Measurements from ENCODE around the gene EZR. TPM values are rescaled to one million over a fixed set of nuclear protein-coding genes. Genes with fewer than 3 reads are reported as not detected.

Gene EZR
- total and polyA plus RNA-seq, 9 of the 15 experiments (the other 6 are each of a cell fraction or from before 2014, with no cell fraction given), result 36.5 to 162 (median 104) TPM

GRCh38 chr6:158729906-158730540, 89.1 kb downstream of the EZR start (continued):
- peak; percentile 76 for TF ChIP-seq ZNF280A (IDR thresholded peaks at IDR 0.05; ENCODE audit: low read depth, partially characterized antibody)
- peak in 1 of 2 experiments; percentile 84; a peak in 1 of 3 replicates for TF ChIP-seq CBX3 (IDR thresholded peaks at IDR 0.05; ENCODE audit: borderline replicate concordance in 1 of 2, low read length in 2 of 2)
- TF ChIP-seq ZNF561 (CRISPR knock-in tag; conservative IDR thresholded peaks at IDR 0.05), result 0 out of 2 replicates have a peak, but pooled peaks have one; percentile 12
- no peak for TF ChIP-seq ZBTB8A (IDR thresholded peaks at IDR 0.05; ENCODE audit: partially characterized antibody)

GRCh38 chr6:158725704-158726103, 93.5 kb downstream of the EZR start:
- Histone ChIP-seq H3K9ac (ENCODE audit: insufficient read depth in 1 of 2, low read depth in 2 of 2, low read length in 2 of 2) (no peak overlapping the region), H3K36me3 (ENCODE audit: control insufficient read depth, insufficient read depth, low read length) (no peaks in the 10 kb centered on the region), H3K4me2 (ENCODE audit: insufficient read depth, low read length) (no peak overlapping the region), H3K27ac (ENCODE audit: extremely low read depth, low read depth, low read length) (no peak overlapping the region), H2AFZ (ENCODE audit: low read depth, low read length) (peak overlapping the region; percentile 25; the same call in 1 of the 2 replicates), H4K20me1 (replicated peaks; ENCODE audit: control insufficient read depth, insufficient read depth, low read length) (no peaks in the 10 kb centered on the region), H3K9me1 (ENCODE audit: control insufficient read depth, insufficient read depth, low read length) (no peaks in the 10 kb centered on the region), H3K9me3 (replicated peaks; ENCODE audit: control insufficient read depth, insufficient read depth, low read depth, low read length) (no peaks in the 10 kb centered on the region; the same call in 1 of the 2 replicates), H3K79me2 (ENCODE audit: control insufficient read depth, insufficient read depth, low read length) (no peaks in the 10 kb centered on the region), H3K4me3 (no peak overlapping the region), H3K4me1 (replicated peaks in 1 of 2; ENCODE audit: control insufficient read depth in 2 of 2, insufficient read depth in 2 of 2, low read length in 2 of 2) (peaks cover 4 to 8% of the 10 kb centered on the region in 2 experiments), H3K27me3 (ENCODE audit: control insufficient read depth in 2 of 2, insufficient read depth in 2 of 2, low read length in 2 of 2) (peaks cover under 1 to 3% of the 10 kb centered on the region in 2 experiments; a peak in 3 of 5 replicates)
- peak; percentile 85 for ATAC-seq
- peak; percentile 75 for FAIRE-seq
- WGBS (ENCODE audit: insufficient coverage, low coverage, missing lambda C conversion rate), result 5% methylated on average over 8 of the region's 8 CpGs
- no TSS peak for BruUV-seq (replicated peaks)
- POLR2A ChIA-PET, result interaction anchor here (0.7 kb wide), 1 partner anchor 74 kb away, joined by 3 read pairs; no protein-coding TSS in a partner anchor
- intact Hi-C loops (cut with micrococcal nuclease), result no loop called here
- CTCF ChIA-PET (ENCODE audit: low intra/inter-chr PET ratio), result no interaction called here
- in situ Hi-C loops (cut with MboI), result no loop called here
- peak in 1 of 4 experiments; percentile 64 for DNase-seq (ENCODE audit: extremely low read depth in 1 of 4, low spot score in 3 of 4)
- peak; percentile 26; the same call in 1 of the 2 replicates for TF ChIP-seq NFE2 (IDR thresholded peaks at IDR 0.05; ENCODE audit: low read depth)
- TF ChIP-seq ZNF316 (IDR thresholded peaks at IDR 0.05), result peak; percentile 26; the same call in 1 of the 2 replicates
- no peak for TF ChIP-seq ZBED1 (IDR thresholded peaks at IDR 0.05)
- TF ChIP-seq E2F3 (CRISPR knock-in tag; IDR thresholded peaks at IDR 0.05), result no peak
- 0 out of 2 replicates have a peak, but pooled peaks have one; percentile 34 for TF ChIP-seq PML (IDR thresholded peaks at IDR 0.05; ENCODE audit: low read length)
- peak; percentile 24; the same call in 1 of the 2 replicates for TF ChIP-seq MAFF (IDR thresholded peaks at IDR 0.05; ENCODE audit: low read length)
- peak; percentile 77 for TF ChIP-seq TEAD4 (IDR thresholded peaks at IDR 0.05; ENCODE audit: low read length)
- TF ChIP-seq TEAD4 (CRISPR knock-in tag; IDR thresholded peaks at IDR 0.05; ENCODE audit: borderline replicate concordance), result no peak
- no peak for TF ChIP-seq DLX4 (CRISPR knock-in tag; IDR thresholded peaks at IDR 0.05)
- no peak for TF ChIP-seq RBM15 (IDR thresholded peaks at IDR 0.05; ENCODE audit: insufficient read depth, low read length)
- peak; percentile 86 for TF ChIP-seq CBFA2T3 (IDR thresholded peaks at IDR 0.05)
- no peak for TF ChIP-seq DIDO1 (tag; IDR thresholded peaks at IDR 0.05; ENCODE audit: low read depth)
- no peak for TF ChIP-seq ZNF24 (IDR thresholded peaks at IDR 0.05)
- 0 out of 2 replicates have a peak, but pooled peaks have one; percentile 11 for TF ChIP-seq MAFK (IDR thresholded peaks at IDR 0.05; ENCODE audit: low read length)
- peak; percentile 78 for TF ChIP-seq CBFA2T2 (conservative IDR thresholded peaks at IDR 0.05)
- 0 out of 2 replicates have a peak, but pooled peaks have one; percentile 16 for TF ChIP-seq SMARCA4 (IDR thresholded peaks at IDR 0.05)
- TF ChIP-seq HNRNPLL (IDR thresholded peaks at IDR 0.05; ENCODE audit: low read depth, low read length, poor library complexity, severe bottlenecking), result peak; percentile 48
- TF ChIP-seq MYC (IDR thresholded peaks at IDR 0.05; ENCODE audit: low read depth, low read length), result 0 out of 2 replicates have a peak, but pooled peaks have one; percentile 25
- no peak for TF ChIP-seq MYC (CRISPR knock-in tag; IDR thresholded peaks at IDR 0.05; ENCODE audit: borderline replicate concordance, low read depth)
- no peak for TF ChIP-seq POLR2A (conservative IDR thresholded peaks at IDR 0.05)
